Measurements from ENCODE around the gene HEG1. TPM values are rescaled to one million over a fixed set of nuclear protein-coding genes. Genes with fewer than 3 reads are reported as not detected.

Gene HEG1
- total RNA-seq, 2 experiments from 2014 or later, result 38.5 to 75.6 TPM

DNA sequence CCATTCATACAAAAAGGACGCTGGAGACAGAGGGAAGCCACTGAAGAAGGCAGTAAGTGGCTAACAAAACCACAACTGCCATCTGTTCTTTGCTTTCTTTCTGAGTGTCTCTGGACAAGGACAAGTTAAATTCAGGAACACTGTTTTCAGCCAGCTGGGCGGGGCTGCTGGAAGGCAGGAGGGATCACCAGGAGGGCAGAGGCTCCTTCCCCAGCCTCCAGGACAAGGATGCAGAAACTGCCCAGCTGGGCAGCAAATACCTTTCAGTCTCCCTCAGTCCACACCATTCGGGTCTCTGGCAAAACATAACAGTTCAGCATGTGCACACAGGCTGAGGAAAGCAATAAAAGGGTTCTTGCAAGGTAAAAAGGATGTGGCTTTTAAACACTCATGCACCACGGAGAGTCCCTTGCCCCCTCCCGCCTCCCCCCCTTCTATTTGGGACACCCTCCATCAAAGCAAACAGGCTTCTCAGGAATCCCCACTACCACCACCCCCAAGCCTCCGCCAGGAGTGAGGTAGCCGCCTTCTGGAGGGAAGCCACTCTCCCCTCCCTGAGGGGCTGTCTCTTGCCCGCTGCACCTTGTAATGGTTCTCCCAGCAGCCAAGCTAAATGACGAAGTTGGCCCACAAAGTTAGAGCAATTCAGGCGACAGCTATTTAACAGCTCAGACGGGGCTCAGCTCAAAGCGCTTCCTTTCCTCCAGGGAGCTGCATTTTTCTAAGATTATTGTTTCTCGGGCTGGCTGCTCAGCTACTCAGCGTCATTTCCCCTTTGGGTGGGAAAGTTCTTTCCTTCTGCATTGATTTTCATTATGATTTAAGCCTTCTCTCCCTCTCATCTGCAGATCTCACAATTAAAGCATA is 3.8 kb downstream of the HEG1 start:
- CTCF ChIA-PET, result interaction anchor here (0.8 to 1.3 kb wide), 8 partner anchors 11 to 129 kb away, joined by 3 to 6 read pairs (median 4); no protein-coding TSS in a partner anchor
- Mint-ChIP-seq H3K27me3 (no peaks in the 10 kb centered on the region), H3K4me3 (peak overlapping the region; percentile 61), H3K36me3 (peaks cover 34% of the 10 kb centered on the region), H3K27ac (peak overlapping the region; percentile 81), H3K4me1 (peaks cover 56% of the 10 kb centered on the region), H3K9me3 (ENCODE audit: low read depth) (no peaks in the 10 kb centered on the region)
- ATAC-seq (peak; percentile 45), DNase-seq (peak; percentile 79)

DNA sequence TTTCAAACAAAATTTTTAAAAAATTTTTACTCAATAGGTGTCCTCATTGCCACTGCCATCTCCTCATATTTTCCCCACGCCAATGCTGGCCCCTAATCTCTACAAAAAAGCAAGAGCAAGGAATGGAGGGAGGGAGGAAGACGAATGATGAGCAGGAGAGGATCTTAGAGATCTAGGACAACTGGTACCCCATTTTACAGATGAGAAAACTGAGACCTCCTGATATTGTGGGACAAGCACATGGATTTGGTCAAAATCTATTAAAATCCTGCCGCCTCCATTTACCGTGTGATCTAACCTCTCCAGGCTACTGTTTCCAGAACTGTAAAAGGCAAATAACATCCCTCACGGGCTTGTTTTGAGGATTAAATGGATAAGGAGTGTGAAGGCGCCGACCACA is 4.6 kb downstream of the HEG1 start:
- H3K27me3 Mint-ChIP-seq, result no peaks in the 10 kb centered on the region
- ATAC-seq (no peak), DNase-seq (no peak)
- H3K9me3 Mint-ChIP-seq (ENCODE audit: low read depth), result no peaks in the 10 kb centered on the region
- peaks cover 38% of the 10 kb centered on the region for H3K36me3 Mint-ChIP-seq
- H3K27ac Mint-ChIP-seq, result peak overlapping the region; percentile 81
- H3K4me3 Mint-ChIP-seq, result peak overlapping the region; percentile 61
- peaks cover 52% of the 10 kb centered on the region for H3K4me1 Mint-ChIP-seq
- CTCF ChIA-PET, result interaction anchor here (1.3 kb wide), 1 partner anchor 11 kb away, joined by 6 read pairs; no protein-coding TSS in a partner anchor

DNA sequence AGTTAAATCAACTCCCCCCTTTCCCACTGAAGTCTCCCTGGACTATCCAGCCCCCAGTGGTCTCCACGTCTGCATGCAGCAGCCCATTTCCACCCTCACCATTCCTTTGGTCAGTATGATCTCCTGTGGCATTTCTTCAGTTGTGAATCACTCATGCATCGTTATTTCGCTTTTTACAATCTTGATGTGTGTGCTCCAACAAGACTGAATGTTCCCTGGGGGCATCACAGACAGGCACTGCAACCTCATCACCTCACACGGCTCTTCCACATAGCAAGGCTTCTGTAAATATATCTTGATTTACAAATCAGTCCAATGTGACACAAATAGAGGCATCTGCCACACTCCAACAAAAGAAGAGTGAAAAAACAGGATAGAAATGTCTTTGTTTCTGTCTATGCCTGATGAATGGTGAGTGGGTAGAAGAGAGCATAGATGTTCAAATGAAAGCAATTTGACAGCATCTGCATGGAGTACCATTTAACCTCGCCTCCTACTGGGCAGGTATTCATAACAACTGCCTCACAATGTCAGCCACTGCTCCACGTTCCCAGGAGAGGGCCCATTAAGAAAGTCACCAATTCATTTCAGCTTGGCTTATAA is 5.2 kb downstream of the HEG1 start:
- Mint-ChIP-seq H3K27me3 (no peaks in the 10 kb centered on the region), H3K4me1 (peaks cover 51% of the 10 kb centered on the region), H3K27ac (no peak overlapping the region), H3K9me3 (ENCODE audit: low read depth) (no peaks in the 10 kb centered on the region), H3K4me3 (no peak overlapping the region), H3K36me3 (peaks cover 38% of the 10 kb centered on the region)
- CTCF ChIA-PET, result interaction anchor here (1.3 kb wide), 1 partner anchor 10 kb away, joined by 6 read pairs; no protein-coding TSS in a partner anchor
- DNase-seq, result no peak
- ATAC-seq, result no peak

DNA sequence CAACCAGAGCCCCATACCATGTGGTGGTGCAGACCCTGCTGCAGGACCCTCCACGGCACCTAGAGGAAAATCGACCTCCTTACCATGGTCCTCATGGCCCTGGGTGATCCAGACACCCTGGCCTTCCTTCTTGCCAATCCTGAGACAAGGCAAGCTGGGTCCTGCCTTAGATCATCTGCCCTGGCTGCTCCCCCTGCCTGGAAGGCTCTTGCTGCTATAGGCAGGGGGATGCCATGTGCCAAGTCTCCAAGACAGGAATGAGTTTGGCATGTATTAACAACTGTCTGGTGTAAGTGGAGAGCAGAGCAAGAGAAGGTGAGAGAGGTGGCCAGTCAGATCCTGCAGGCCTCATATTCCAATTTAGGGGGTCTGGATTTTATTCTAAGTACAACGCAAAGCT is 7.5 kb downstream of the HEG1 start:
- Mint-ChIP-seq H3K27ac (no peak overlapping the region), H3K27me3 (no peaks in the 10 kb centered on the region), H3K9me3 (ENCODE audit: low read depth) (no peaks in the 10 kb centered on the region), H3K4me1 (peaks cover 37% of the 10 kb centered on the region), H3K4me3 (no peak overlapping the region), H3K36me3 (peaks cover 34% of the 10 kb centered on the region)
- CTCF ChIA-PET, result interaction anchor here (1.8 kb wide), 1 partner anchor 10 kb away, joined by 5 read pairs; no protein-coding TSS in a partner anchor
- DNase-seq (no peak), ATAC-seq (no peak)

DNA sequence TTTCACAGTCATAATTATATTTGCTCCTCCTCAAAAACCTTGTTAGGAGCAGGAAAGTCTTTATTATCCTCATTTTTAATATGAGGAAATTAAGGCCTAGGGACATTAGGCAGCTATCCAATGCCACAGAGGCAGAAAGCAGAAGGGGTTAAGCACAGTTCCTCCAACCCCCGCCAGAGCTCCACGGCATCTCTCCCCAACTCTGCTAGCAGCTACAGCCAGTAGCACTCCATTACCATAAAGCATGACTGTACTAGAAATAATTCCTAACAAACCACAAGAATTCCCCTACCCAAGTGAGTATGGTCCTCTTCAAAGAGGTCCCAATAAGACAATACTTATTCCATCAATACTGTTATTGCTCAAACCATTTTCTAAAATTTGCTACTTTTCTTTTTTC is 9.8 kb downstream of the HEG1 start:
- no peak for ATAC-seq
- no peak overlapping the region for H3K4me3 Mint-ChIP-seq
- H3K36me3 Mint-ChIP-seq, result peaks cover 43% of the 10 kb centered on the region
- no peak for DNase-seq
- no peak overlapping the region for H3K27ac Mint-ChIP-seq
- H3K4me1 Mint-ChIP-seq, result peaks cover 15% of the 10 kb centered on the region
- no peaks in the 10 kb centered on the region for H3K9me3 Mint-ChIP-seq (ENCODE audit: low read depth)
- H3K27me3 Mint-ChIP-seq, result no peaks in the 10 kb centered on the region
- CTCF ChIA-PET, result no interaction called here

DNA sequence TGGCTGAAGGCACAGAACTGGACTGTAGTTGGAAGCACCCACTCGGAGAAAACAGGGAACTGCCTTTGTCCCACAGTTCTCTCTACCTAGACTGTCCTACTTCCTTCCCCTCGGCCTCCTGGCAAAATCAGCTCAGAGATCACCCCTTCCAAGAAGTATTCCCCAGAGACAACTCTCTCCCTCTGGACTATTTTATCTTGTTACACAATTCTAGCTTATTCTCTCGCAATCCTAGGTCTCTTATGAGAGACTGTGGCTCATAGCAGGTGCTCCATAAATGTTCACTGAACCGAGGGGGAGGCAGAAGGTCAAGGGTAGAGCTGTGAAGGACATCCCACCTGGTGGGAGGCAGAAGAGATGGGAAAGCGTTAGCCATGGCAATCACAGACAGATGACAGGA is 10.6 kb downstream of the HEG1 start:
- DNase-seq (no peak), ATAC-seq (no peak)
- Mint-ChIP-seq H3K4me3 (no peak overlapping the region), H3K27me3 (no peaks in the 10 kb centered on the region), H3K9me3 (ENCODE audit: low read depth) (peaks cover under 1% of the 10 kb centered on the region), H3K36me3 (peaks cover 40% of the 10 kb centered on the region), H3K27ac (no peak overlapping the region), H3K4me1 (peaks cover 8% of the 10 kb centered on the region)
- CTCF ChIA-PET, result no interaction called here

DNA sequence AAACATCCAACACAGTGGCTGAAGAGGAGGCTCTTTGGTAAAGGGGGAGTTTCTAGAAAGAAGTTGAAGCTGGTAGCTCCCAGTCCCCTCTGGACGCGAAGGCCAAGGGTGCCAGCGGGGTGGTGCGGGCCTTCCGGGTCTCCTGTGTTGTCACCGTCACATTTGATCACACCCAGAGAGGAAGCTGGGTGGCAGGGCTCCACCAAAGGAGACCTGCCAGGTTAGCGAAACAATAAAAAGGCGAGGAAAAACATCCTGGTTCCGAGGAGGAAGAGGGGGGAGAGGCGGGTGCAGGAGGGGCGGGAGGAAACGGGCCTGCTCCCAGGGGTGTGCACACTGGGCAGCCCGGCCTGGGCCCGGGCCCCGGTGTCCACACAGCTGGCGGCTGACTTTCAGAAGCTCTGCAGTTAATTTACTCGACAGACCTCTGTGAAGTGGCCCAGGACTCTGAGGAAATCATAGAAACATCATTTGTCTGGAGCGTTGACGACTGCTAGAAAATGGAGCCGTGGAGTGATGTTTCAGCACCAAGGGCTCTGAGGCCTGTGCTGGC is 12.1 kb downstream of the HEG1 start:
- peaks cover 43% of the 10 kb centered on the region for H3K36me3 Mint-ChIP-seq
- peaks cover 7% of the 10 kb centered on the region for H3K9me3 Mint-ChIP-seq (ENCODE audit: low read depth)
- H3K4me1 Mint-ChIP-seq, result peaks cover 3% of the 10 kb centered on the region
- CTCF ChIA-PET, result no interaction called here
- ATAC-seq, result no peak
- no peak for DNase-seq
- no peak overlapping the region for H3K27ac Mint-ChIP-seq
- no peak overlapping the region for H3K4me3 Mint-ChIP-seq
- peaks cover 2% of the 10 kb centered on the region for H3K27me3 Mint-ChIP-seq

DNA sequence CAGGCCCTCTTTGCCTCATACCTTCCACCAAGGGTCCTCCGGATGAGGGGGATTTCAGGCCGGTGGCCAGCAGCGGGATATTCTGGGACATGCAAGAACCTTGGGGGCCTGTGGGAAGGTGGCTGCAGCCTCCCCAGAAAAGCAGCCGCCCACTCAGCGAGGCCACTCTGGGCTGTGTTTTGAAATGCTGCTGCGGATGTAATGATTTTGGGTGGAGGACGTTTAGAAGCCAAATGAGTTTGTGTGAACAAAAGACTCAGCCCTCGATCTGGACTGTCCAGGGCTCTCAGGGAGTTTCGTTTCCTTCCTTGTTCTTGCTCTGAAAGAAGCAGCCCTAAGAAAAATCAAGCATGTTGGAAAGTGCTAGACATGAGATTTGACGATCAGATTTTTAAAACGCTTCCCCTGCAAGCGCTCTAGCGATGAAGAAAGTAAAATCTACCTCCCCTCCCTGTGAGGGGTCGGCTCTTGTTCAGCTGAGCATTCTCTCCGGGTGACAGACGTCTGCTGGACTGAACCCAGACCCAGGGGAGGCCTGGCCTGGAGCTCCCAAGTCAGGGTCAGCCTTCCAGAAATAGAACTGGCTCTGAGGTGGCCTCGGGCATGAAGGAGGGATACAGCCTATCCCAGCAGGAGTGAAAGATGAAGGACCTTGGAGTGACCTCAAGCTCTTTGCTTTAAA is 12.9 kb downstream of the HEG1 start:
- peaks cover 2% of the 10 kb centered on the region for H3K27me3 Mint-ChIP-seq
- DNase-seq, result no peak
- H3K4me3 Mint-ChIP-seq, result no peak overlapping the region
- peaks cover 7% of the 10 kb centered on the region for H3K9me3 Mint-ChIP-seq (ENCODE audit: low read depth)
- H3K4me1 Mint-ChIP-seq, result peaks cover 5% of the 10 kb centered on the region
- no peak for ATAC-seq
- H3K36me3 Mint-ChIP-seq, result peaks cover 46% of the 10 kb centered on the region
- CTCF ChIA-PET, result no interaction called here
- H3K27ac Mint-ChIP-seq, result no peak overlapping the region

DNA sequence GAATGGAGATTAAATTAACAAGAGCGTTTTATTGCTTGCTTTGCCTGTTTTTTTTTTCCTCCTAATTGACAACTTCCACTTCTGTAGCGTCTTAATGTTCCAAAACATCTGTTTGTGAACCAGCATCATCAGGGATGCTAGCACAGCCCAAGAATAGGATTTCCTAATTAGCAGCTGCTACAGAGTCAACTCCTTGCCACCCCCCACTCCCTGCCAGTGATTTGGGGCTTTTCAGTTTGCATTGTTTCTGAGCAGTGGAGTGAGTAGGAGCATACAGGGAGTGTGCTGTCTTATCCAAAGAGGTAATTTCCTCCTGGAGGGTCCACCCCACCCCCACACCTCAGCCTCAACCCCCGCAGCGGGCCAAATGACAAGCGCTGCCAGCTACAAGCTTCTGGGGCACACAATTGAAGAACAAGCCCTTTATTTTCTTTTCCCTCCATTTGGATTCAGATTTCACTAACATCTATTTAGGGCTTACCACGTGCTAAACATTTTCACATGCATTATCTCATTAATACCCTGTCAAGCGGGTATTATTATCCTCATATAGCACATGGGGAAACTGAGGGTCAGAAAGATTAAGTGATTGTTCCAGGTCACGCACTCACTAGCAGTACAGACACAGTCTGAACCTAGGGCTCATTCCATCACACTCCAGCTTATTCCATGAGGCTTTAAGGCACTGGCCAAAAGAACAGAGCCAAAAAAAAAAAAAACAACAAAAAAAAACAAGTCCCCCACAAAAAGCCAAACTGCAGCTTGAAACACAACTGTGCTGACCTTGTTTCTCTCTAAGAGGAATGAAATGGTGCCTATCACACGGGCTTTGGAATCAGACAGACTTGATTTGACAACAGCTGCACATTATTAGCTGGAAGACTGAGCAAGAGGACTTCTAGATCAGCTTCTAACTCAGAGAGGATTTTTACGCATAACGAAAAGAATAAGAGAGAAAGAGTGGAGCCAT is 16.4 kb downstream of the HEG1 start:
- Mint-ChIP-seq H3K4me3 (no peak overlapping the region), H3K4me1 (peaks cover 14% of the 10 kb centered on the region), H3K27me3 (peaks cover 2% of the 10 kb centered on the region), H3K9me3 (ENCODE audit: low read depth) (peaks cover 18% of the 10 kb centered on the region), H3K27ac (no peak overlapping the region), H3K36me3 (peaks cover 59% of the 10 kb centered on the region)
- CTCF ChIA-PET, result interaction anchor here (2.1 kb wide), 2 partner anchors 8 to 12 kb away, joined by 5 to 6 read pairs; no protein-coding TSS in a partner anchor
- no peak for ATAC-seq
- DNase-seq, result no peak

DNA sequence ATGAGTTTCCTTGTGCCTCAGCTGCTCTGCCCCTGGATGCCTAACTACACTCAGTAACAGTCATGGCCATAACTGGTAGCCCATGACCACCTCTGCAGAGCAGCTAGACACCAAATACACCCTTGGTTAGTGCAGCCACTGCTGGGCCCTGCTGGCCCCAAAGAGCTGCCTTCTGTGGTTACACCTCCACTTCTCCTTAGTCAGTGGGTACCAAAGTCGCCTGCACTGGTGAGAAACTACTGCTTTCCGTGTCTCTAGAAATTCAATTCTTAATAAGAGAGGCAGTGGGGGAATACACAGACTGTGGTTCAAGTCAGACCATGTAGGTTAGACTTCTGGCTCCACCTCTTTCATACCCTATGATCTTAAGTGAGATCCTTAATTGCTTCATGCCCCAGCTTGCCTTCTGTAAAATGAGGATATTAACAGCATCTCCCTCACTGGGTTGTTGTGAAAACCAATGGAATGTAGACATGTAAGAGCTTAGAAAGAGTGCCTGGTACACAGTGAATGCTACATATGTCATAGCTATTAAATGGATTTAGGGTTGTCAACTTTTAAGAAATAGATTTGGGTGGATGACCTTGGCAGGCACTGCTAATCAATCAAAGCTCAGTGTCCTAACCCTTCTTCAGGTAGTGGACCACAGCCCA is 18.2 kb downstream of the HEG1 start:
- Mint-ChIP-seq H3K4me3 (no peak overlapping the region), H3K4me1 (peaks cover 23% of the 10 kb centered on the region)
- no peak for ATAC-seq

DNA sequence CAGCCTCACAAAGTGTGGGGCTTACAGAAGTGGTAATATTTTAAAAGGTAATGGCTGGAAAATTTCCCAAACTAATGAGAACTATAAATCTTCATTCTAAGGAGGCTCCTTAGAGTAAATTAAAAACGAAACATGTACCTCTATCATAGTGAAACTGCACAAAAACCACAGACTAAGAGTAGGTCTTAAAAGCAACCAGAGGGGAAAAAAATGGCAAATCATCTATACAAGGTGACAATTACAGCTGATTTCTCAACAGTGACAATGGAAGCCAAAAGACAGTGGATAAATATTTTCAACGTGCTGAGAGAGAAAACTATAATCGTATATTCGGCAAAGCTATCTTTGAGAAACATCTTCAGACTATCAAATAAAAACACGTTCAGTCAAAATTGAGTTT is 20.6 kb downstream of the HEG1 start:
- peaks cover 2% of the 10 kb centered on the region for H3K27me3 Mint-ChIP-seq
- H3K4me3 Mint-ChIP-seq, result no peak overlapping the region
- H3K9me3 Mint-ChIP-seq (ENCODE audit: low read depth), result peaks cover 25% of the 10 kb centered on the region
- peak overlapping the region; percentile 38 for H3K27ac Mint-ChIP-seq
- ATAC-seq (peak; percentile 97), DNase-seq (no peak)
- peaks cover 67% of the 10 kb centered on the region for H3K36me3 Mint-ChIP-seq
- H3K4me1 Mint-ChIP-seq, result peaks cover 32% of the 10 kb centered on the region
- CTCF ChIA-PET, result interaction anchor here (1.8 kb wide), 1 partner anchor 11 kb away, joined by 5 read pairs; no protein-coding TSS in a partner anchor

More for the DNA sequence above, 18.2 kb downstream of the HEG1 start:
- no peak for DNase-seq
- CTCF ChIA-PET, result interaction anchor here (0.6 to 2.1 kb wide), 4 partner anchors 10 to 102 kb away, joined by 3 to 5 read pairs (median 4); no protein-coding TSS in a partner anchor
- Mint-ChIP-seq H3K27ac (no peak overlapping the region), H3K36me3 (peaks cover 67% of the 10 kb centered on the region), H3K9me3 (ENCODE audit: low read depth) (peaks cover 22% of the 10 kb centered on the region), H3K27me3 (peaks cover 2% of the 10 kb centered on the region)

DNA sequence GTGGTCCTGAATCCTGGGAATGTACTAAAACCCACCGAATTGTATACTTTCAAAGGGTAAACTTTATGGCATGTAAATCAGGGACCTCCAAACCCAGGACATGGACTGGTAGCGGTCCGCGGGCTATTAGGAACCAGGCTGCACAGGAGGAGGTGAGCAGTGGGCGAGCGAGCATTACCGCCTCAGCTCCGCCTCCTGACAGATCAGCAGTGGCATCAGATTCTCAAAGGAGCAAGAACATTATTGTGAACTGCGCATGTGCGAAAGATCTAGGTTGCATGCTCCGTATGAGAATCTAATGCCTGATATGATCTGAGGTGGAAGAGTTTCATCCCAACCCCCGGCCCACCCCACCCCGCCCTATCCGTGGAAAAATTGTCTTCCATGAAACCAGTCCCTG is 22.2 kb downstream of the HEG1 start:
- Mint-ChIP-seq H3K27ac (no peak overlapping the region), H3K4me3 (no peak overlapping the region), H3K4me1 (peaks cover 39% of the 10 kb centered on the region), H3K36me3 (peaks cover 67% of the 10 kb centered on the region), H3K27me3 (no peaks in the 10 kb centered on the region), H3K9me3 (ENCODE audit: low read depth) (peaks cover 18% of the 10 kb centered on the region)
- DNase-seq (no peak), ATAC-seq (no peak)
- CTCF ChIA-PET, result interaction anchor here (1.3 kb wide), 1 partner anchor 15 kb away, joined by 3 read pairs; no protein-coding TSS in a partner anchor

Data from activated CD8-positive, alpha-beta memory T cell treated with anti-CD3 and anti-CD28 coated beads, Interleukin-2, amount 10 ng/mL, durations not matched to agents 7 days and 5 days (primary cell).